Thymus (tissue), 11 donors: ENCODE measurements around the gene SNX3. TPM values are rescaled to one million over a fixed set of nuclear protein-coding genes. Genes with fewer than 3 reads are reported as not detected.

Experiments used
- DNase-seq, 9 donors: peaks; one replicate each; pipeline ENCODE4 v3.0.0-alpha.2; 2013; ENCODE audit warnings: low spot score in 9 of 9, low read depth in 6 of 9, missing footprints in 1 of 9
- H3K27ac ChIP-seq, 2 donors: one replicate each; pipeline ENCODE4 v1.5.1; 2013; ENCODE audit warnings: control low read depth in 1 of 2, low read depth in 1 of 2, low read length in 1 of 2, mild to moderate bottlenecking in 1 of 2, moderate library complexity in 1 of 2
- H3K27me3 ChIP-seq, 2 donors: one replicate each; pipeline ENCODE4 v1.5.1; 2013; ENCODE audit warnings: low read length in 1 of 2; ENCODE audit not compliant: control insufficient read depth in 2 of 2, insufficient read depth in 1 of 2
- H3K36me3 ChIP-seq, 2 donors: one replicate each; pipeline ENCODE4 v1.5.1; 2013; ENCODE audit warnings: low read length in 1 of 2, mild to moderate bottlenecking in 1 of 2, moderate library complexity in 1 of 2; ENCODE audit not compliant: control insufficient read depth in 2 of 2, insufficient read depth in 2 of 2
- H3K4me1 ChIP-seq, 2 donors: one replicate each; pipeline ENCODE4 v1.5.1; 2013; ENCODE audit warnings: low read length in 2 of 2; ENCODE audit not compliant: control insufficient read depth in 2 of 2, insufficient read depth in 2 of 2
- H3K4me3 ChIP-seq, 2 donors: one replicate each; pipeline ENCODE4 v1.5.1; 2013; ENCODE audit warnings: low read length in 2 of 2, control low read depth in 1 of 2, mild to moderate bottlenecking in 1 of 2
- H3K9me3 ChIP-seq, 2 donors: one replicate each; pipeline ENCODE4 v1.5.1; 2013; ENCODE audit warnings: low read length in 1 of 2, mild to moderate bottlenecking in 1 of 2; ENCODE audit not compliant: control insufficient read depth in 2 of 2, insufficient read depth in 1 of 2
- WGBS: extraction: QIAGEN DNeasy Blood & Tissue Kit; methylation state at CpG from one replicate; pipeline ENCODE4 v1.1.7; 2013; 5-methylcytosine and 5-hydroxymethylcytosine counted together
- polyA plus RNA-seq: library from polyadenylated mRNA; stranded (reverse); fragments of 200-250 nt; gene quantifications from one replicate; pipeline ENCODE4 v1.2.3, GENCODE V29; 2013
- total RNA-seq: library from RNA; stranded (reverse); fragments of 120-200 nt; gene quantifications from one replicate; pipeline ENCODE4 v1.2.4, GENCODE V29; 2013
- donor health status: healthy.

Gene SNX3
- total and polyA plus RNA-seq, 2 donors: 156 to 273 TPM

GRCh38 chr6:108203189-108204112, 57.4 kb downstream of the SNX3 start:
- H3K27ac ChIP-seq: no peak overlapping the region
- no peaks in the 10 kb centered on the region for H3K9me3 ChIP-seq
- DNase-seq: peak in 1 of 9 donors; percentile 3
- WGBS: 95% methylated on average over 14 of the region's 14 CpGs
- no peak overlapping the region for H3K4me3 ChIP-seq
- H3K36me3 ChIP-seq: peaks cover 3 to 10% of the 10 kb centered on the region in 2 donors
- no peaks in the 10 kb centered on the region for H3K4me1 ChIP-seq
- H3K27me3 ChIP-seq: no peaks in the 10 kb centered on the region

GRCh38 chr6:108200631-108201030, 60.2 kb downstream of the SNX3 start:
- no peaks in the 10 kb centered on the region for H3K9me3 ChIP-seq
- H3K27me3 ChIP-seq: no peaks in the 10 kb centered on the region
- DNase-seq: no peak
- no peak overlapping the region for H3K27ac ChIP-seq
- H3K36me3 ChIP-seq: peaks cover 0 to 5% of the 10 kb centered on the region in 2 donors
- H3K4me3 ChIP-seq: no peak overlapping the region
- H3K4me1 ChIP-seq: no peaks in the 10 kb centered on the region
- WGBS: 96% methylated on average over 7 of the region's 7 CpGs

DNA sequence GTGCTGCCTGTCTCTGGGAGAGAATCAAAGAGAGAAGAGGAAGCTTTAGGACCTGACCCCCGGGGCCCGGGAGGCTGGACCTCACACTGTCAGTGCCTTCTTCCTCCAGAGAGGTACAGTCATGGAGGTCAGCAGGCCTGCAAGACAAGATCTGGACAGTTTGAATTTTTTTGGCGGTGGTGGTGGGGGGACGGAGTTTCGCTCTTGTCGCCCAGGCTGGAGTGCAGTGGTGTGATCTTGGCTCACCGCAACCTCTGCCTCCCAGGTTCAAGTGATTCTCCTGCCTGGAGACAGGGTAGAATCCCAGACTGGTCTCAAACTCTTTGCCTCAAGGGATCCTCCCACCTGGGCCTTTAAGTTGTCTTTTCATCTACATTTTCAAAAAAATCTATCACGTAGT, 60.7 kb downstream of the SNX3 start:
- DNase-seq: no peak
- Histone ChIP-seq H3K27me3 (no peaks in the 10 kb centered on the region), H3K9me3 (no peaks in the 10 kb centered on the region), H3K4me1 (no peaks in the 10 kb centered on the region), H3K36me3 (peaks cover 0 to 5% of the 10 kb centered on the region in 2 donors), H3K27ac (no peak overlapping the region), H3K4me3 (no peak overlapping the region)
- WGBS: 94% methylated on average over 8 of the region's 8 CpGs

GRCh38 chr6:108198761-108199498, 61.9 kb downstream of the SNX3 start:
- H3K27ac ChIP-seq: no peak overlapping the region
- no peak for DNase-seq
- no peaks in the 10 kb centered on the region for H3K9me3 ChIP-seq
- WGBS: 89% methylated on average over 19 of the region's 19 CpGs
- H3K36me3 ChIP-seq: peaks cover 0 to 5% of the 10 kb centered on the region in 2 donors
- H3K27me3 ChIP-seq: no peaks in the 10 kb centered on the region
- no peak overlapping the region for H3K4me3 ChIP-seq
- H3K4me1 ChIP-seq: no peaks in the 10 kb centered on the region

- DNase-seq: no peak
- 95% methylated on average over 3 of the region's 3 CpGs for WGBS
- Histone ChIP-seq H3K27ac (no peak overlapping the region), H3K4me1 (no peaks in the 10 kb centered on the region), H3K27me3 (peaks cover 0 to 8% of the 10 kb centered on the region in 2 donors), H3K4me3 (no peak overlapping the region), H3K36me3 (no peaks in the 10 kb centered on the region), H3K9me3 (no peaks in the 10 kb centered on the region)
These were observed 65.6 kb downstream of the SNX3 start for GRCh38 chr6:108195209-108195608.

- Histone ChIP-seq H3K36me3 (no peaks in the 10 kb centered on the region), H3K27me3 (peaks cover 0 to 13% of the 10 kb centered on the region in 2 donors), H3K27ac (no peak overlapping the region), H3K4me1 (no peaks in the 10 kb centered on the region), H3K9me3 (no peaks in the 10 kb centered on the region), H3K4me3 (no peak overlapping the region)
- no peak for DNase-seq
- 93% methylated on average over 8 of the region's 8 CpGs for WGBS
These were observed 66.3 kb downstream of the SNX3 start for GRCh38 chr6:108194503-108194902.

DNA sequence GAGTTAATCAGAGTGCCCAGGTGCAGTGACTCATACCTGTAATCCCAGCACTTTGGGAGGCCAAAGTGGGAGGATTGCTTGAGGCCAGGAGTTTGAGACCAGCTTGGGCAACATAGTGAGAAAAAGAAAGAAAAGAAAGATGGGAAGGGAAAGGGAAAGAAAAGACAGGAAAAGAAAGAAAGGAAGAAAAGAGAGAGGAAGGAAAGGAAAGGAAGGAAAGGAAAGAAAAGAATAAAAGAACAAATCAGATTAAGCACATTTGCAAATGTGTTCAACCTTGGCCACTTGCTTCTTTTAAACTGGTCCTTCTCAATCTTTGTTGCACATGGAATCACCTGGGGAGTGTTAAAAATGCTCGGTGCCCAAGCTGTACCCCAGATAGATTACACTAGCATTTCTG, 67.0 kb downstream of the SNX3 start:
- H3K27me3 ChIP-seq: peaks cover 0 to 18% of the 10 kb centered on the region in 2 donors
- 91% methylated on average over 1 of the region's 1 CpG for WGBS
- no peak for DNase-seq
- H3K4me3 ChIP-seq: no peak overlapping the region
- no peaks in the 10 kb centered on the region for H3K36me3 ChIP-seq
- no peaks in the 10 kb centered on the region for H3K4me1 ChIP-seq
- H3K9me3 ChIP-seq: no peaks in the 10 kb centered on the region
- H3K27ac ChIP-seq: no peak overlapping the region

- no peaks in the 10 kb centered on the region for H3K4me1 ChIP-seq
- 100% methylated on average over 1 of the region's 1 CpG for WGBS
- H3K9me3 ChIP-seq: no peaks in the 10 kb centered on the region
- H3K27me3 ChIP-seq: peaks cover 0 to 20% of the 10 kb centered on the region in 2 donors
- H3K36me3 ChIP-seq: no peaks in the 10 kb centered on the region
- H3K27ac ChIP-seq: no peak overlapping the region
- DNase-seq: no peak
- H3K4me3 ChIP-seq: no peak overlapping the region
These were observed 67.7 kb downstream of the SNX3 start for GRCh38 chr6:108193131-108193530.

DNA sequence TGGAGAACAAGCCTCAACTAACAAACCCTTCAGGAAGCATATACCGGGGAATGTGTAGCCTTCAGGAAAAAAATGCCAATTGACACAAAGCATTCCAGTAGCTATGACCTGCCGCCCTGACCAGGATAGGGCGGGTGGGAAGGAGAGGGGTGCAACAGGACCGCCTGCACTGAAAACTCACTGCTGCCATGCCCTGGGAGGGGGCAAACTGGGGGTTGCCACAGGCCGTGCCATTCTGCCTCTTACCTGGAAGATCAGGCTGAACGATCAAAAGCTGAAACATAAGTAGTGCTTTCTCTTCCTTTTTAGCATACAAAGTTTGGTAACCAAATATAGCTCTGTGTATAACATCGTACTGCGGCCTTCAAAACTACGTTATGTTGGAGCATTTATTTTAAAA, 73.3 kb downstream of the SNX3 start:
- H3K4me3 ChIP-seq: no peak overlapping the region
- H3K9me3 ChIP-seq: no peaks in the 10 kb centered on the region
- H3K27me3 ChIP-seq: peaks cover 2 to 56% of the 10 kb centered on the region in 2 donors
- DNase-seq: no peak
- 95% methylated on average over 9 of the region's 9 CpGs for WGBS
- no peaks in the 10 kb centered on the region for H3K4me1 ChIP-seq
- no peaks in the 10 kb centered on the region for H3K36me3 ChIP-seq
- no peak overlapping the region for H3K27ac ChIP-seq
